Testis (tissue), 2 donors: ENCODE measurements around the gene RGS11.

ENCODE experiments used
- POLR2A ChIP-seq: fragments of 450-650 bp; IDR thresholded peaks from one replicate; pipeline ENCODE4 v1.6.1; 2017; ENCODE audit warnings: antibody characterized with exemption, mild to moderate bottlenecking, moderate library complexity
- TF ChIP-seq, protein P1 (sequence below), 3 experiments: fragments of 450-650 bp in 2 of 3; fragments of 200-600 bp in 1 of 3; sonication (generic) in 1 of 3; IDR thresholded peaks; one replicate each; pipeline ENCODE4 v1.5.1; 2016 to 2019; ENCODE audit warnings: antibody characterized with exemption in 3 of 3, mild to moderate bottlenecking in 2 of 3, moderate library complexity in 1 of 3

DNA sequence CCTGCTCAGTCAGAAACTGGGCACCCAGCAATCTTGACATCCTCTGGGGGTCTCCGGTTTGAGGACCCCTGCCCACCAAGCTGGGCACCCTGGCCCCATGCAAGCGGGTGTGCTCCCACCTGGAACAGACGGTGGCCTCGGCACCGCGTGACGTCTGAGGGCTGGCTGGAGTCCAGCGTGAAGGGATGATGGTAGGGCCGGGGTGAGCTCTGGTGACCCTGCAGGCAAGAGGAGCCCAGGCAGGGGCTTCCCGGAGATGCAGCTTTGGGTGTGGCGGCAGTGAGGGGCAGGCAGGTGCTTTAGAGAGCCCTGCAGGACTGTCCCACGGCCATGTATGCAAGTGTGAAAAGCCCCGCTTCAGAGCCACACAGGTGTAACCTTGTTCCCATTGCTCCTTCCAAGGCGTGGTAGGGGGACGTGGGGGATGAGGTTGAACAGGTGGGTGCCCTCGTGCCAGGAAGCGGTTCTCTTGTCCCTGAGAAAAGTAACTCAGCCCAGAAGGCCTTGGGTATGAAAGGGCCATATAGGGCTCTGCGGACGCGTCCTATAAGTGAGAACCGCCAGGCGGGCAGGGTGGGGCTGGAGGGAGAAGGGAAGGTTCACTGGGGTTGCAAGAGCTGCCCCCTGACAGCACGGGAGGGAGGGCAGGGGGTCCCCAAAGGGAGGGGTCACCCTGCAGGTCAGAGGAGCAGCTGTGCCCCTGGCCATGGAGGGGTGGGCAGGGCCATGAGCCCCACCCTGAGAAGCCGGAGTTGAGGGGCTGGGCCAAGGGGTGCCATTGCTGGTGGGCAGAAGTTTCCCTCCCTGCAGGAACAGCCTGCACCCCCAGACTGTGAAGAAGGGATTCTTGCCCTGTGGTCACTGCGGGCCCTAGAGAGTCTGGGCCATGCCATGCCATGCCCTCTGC lies 9.2 kb downstream of the RGS11 start:
- TF ChIP-seq, protein P1, sequence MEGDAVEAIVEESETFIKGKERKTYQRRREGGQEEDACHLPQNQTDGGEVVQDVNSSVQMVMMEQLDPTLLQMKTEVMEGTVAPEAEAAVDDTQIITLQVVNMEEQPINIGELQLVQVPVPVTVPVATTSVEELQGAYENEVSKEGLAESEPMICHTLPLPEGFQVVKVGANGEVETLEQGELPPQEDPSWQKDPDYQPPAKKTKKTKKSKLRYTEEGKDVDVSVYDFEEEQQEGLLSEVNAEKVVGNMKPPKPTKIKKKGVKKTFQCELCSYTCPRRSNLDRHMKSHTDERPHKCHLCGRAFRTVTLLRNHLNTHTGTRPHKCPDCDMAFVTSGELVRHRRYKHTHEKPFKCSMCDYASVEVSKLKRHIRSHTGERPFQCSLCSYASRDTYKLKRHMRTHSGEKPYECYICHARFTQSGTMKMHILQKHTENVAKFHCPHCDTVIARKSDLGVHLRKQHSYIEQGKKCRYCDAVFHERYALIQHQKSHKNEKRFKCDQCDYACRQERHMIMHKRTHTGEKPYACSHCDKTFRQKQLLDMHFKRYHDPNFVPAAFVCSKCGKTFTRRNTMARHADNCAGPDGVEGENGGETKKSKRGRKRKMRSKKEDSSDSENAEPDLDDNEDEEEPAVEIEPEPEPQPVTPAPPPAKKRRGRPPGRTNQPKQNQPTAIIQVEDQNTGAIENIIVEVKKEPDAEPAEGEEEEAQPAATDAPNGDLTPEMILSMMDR (IDR thresholded peaks at IDR 0.05): no peak
- TF ChIP-seq POLR2A: no peak
